PC-3 (cell line): ENCODE results near the gene TBC1D13.

ENCODE experiments used
- CTCF ChIP-seq: fragments of 300-600 bp; sonication (generic); conservative IDR thresholded peaks from 2 replicates; pipeline ENCODE4 v1.5.1; 2017; ENCODE audit warnings: antibody characterized with exemption, low read depth, mild to moderate bottlenecking, low read length
- EZH2phosphoT487 ChIP-seq: fragments of 300-600 bp; sonication (generic); IDR thresholded peaks from 2 replicates; pipeline ENCODE4 v1.6.1; 2018; ENCODE audit warnings: mild to moderate bottlenecking, antibody characterized with exemption, low read length, borderline replicate concordance

DNA sequence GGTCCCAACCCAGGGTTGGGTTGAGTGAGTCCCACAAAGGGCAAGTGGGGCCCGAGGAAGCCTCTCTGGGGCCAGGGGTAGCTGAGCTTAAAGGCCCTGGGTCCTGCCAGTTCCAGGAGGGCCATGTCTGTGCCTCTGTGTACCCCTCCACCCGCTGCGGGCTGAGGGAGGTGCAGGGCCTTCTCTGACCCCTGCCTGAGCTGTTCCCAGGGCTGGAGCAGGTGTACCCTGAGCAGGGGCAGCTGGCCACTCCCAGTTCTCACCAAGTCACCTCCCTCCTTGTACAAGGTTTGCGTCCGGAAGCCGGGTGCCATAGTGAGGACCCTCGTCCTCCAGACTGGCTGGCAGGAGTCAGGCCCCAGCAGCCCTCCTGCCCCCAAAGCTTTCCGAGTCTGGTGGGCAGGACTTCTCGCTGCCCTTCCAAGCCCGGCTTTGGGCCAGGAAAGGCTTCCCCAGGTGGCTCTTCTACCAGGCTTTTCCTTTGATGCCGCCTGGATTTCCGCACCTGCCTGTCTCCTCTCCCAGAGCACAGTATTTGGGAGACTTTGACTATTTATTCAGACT lies 22.1 kb downstream of the TBC1D13 start:
- no peak for TF ChIP-seq CTCF
- TF ChIP-seq EZH2phosphoT487 = no peak
